ENCODE results near the gene CCR7. TPM values are rescaled to one million over a fixed set of nuclear protein-coding genes. Genes with fewer than 3 reads are reported as not detected.

CCR7 gene
- total RNA-seq, 8 experiments from 2014 or later = 0.32 to 1.6 (median 0.50) TPM; not detected in 1

GRCh38 chr17:40532520-40533253 lies 32.6 kb downstream of the CCR7 start:
- H3K27ac ChIP-seq = no peak overlapping the region
- no peak for ATAC-seq (replicated peaks in 6 of 8)
- in situ Hi-C loops (cut with MboI; ENCODE audit: low pct_unique_long_range_greater_than_20kb in 2 of 9, low sequenced_read_pairs in 9 of 9, unreplicated experiment in 9 of 9) = loop anchor here in 5 of 9 experiments (10.0 to 25.0 kb wide), 5 partner anchors 88 to 228 kb away; partner anchors contain the start of genes GJD3 (in 3 of the 5), IGFBP4 (in 2 of the 5) and RARA (in 2 of the 5)
- 20 to 82% (median 41%) methylated on average over 1 to 5 of the region's 6 CpGs for WGBS, 10 experiments
- peaks cover 0 to 7% of the 10 kb centered on the region in 2 donors for H3K4me1 ChIP-seq (replicated peaks in 1 of 2)
- H3K4me3 ChIP-seq = no peak overlapping the region

DNA sequence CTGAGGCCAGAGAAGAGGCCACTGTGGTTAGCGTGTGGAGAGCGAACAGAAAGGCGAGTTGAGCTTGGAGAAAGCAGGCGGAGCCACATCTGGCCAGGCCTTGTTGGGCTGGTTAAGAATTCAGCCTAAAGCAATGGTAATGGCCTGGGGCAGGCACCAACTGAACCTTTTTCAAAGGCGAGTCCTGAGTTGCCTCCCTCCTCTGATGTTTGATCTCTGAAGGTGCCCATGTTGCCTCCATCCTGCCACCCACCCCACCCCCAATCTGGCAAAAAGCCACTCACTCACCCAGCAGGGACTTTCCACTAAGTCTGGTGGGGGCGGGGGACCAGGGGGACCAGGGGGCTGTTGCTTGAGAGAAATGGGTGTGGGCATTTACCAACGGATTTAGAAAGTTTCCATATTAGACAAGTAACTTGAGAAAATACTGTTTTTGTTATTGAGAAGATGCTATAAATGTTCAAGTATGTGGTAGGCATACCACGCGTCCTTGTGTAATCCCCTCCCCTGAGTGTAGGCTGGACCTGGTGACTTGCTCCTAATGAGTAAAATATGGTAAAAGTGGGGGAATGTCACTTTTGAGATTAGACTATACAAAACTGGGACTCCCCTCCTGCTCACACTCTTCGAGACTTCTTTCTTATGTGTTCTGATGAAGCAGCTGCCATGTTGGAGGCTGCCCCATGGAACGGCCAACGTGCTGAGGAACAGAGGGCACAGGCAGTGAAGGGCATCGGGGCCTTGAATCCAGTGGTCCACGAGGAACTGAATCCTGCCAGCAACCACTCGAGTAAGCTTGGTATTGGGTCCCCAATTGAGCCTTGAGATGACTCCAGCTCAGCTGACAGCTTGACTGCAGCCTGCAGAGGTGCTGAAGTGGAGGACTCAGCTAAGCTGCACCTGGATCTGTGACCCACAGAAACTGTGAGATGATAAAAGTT lies 34.0 kb downstream of the CCR7 start:
- H3K4me1 ChIP-seq (replicated peaks in 1 of 2) = peaks cover 0 to 7% of the 10 kb centered on the region in 2 donors
- peak in 1 of 8 experiments; percentile 46 for ATAC-seq (replicated peaks in 6 of 8)
- H3K4me3 ChIP-seq = no peak overlapping the region
- WGBS, 10 experiments = 80 to 100% (median 89%) methylated on average over 1 to 8 of the region's 15 CpGs; no CpG with 5 or more reads in 4 of the 10 experiments
- no peak overlapping the region for H3K27ac ChIP-seq
- in situ Hi-C loops (cut with MboI; ENCODE audit: low pct_unique_long_range_greater_than_20kb in 2 of 9, low sequenced_read_pairs in 9 of 9, unreplicated experiment in 9 of 9) = loop anchor here in 5 of 9 experiments (10.0 to 25.0 kb wide), 5 partner anchors 87 to 227 kb away; partner anchors contain the start of genes GJD3 (in 3 of the 5), IGFBP4 (in 2 of the 5) and RARA (in 2 of the 5)

- Histone ChIP-seq H3K4me1 (replicated peaks in 1 of 2) (peaks cover 0 to 7% of the 10 kb centered on the region in 2 donors), H3K27ac (no peak overlapping the region), H3K4me3 (no peak overlapping the region)
- ATAC-seq (replicated peaks in 6 of 8) = no peak
- in situ Hi-C loops (cut with MboI; ENCODE audit: low pct_unique_long_range_greater_than_20kb in 2 of 9, low sequenced_read_pairs in 9 of 9, unreplicated experiment in 9 of 9) = loop anchor here in 5 of 9 experiments (10.0 to 25.0 kb wide), 5 partner anchors 86 to 226 kb away; partner anchors contain the start of genes GJD3 (in 3 of the 5), IGFBP4 (in 2 of the 5) and RARA (in 2 of the 5)
- WGBS, 10 experiments = 82 to 100% (median 100%) methylated on average over 1 to 3 of the region's 5 CpGs; no CpG with 5 or more reads in 6 of the 10 experiments
Measured at GRCh38 chr17:40530531-40530994, 34.7 kb downstream of the CCR7 start.

DNA sequence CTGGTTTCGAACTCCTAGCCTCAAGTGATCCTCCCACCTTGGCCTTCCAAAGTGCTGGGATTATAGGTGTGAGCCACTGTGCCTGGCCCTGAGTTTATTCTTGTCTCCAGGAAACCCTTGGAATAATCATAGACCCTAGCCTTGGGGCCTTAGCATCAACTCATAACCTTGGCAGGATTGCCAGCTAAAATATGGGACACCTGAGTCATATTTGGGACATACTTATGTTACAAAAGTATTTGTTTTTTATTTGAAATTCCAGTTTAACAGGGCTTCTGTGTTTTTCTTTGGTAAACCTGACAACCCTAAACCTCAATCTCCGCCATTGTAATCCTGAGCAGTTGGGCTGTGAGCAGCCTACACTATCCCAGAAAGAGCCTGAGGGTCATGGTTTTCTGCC lies 35.3 kb downstream of the CCR7 start:
- Histone ChIP-seq H3K4me1 (replicated peaks in 1 of 2) (peaks cover 0 to 7% of the 10 kb centered on the region in 2 donors), H3K4me3 (no peak overlapping the region), H3K27ac (no peak overlapping the region)
- ATAC-seq (replicated peaks in 6 of 8) = no peak
- WGBS, 10 experiments = 84 to 100% (median 96%) methylated on average over 1 to 2 of the region's 2 CpGs; no CpG with 5 or more reads in 6 of the 10 experiments
- in situ Hi-C loops (cut with MboI; ENCODE audit: low pct_unique_long_range_greater_than_20kb in 2 of 9, low sequenced_read_pairs in 9 of 9, unreplicated experiment in 9 of 9) = loop anchor here in 5 of 9 experiments (10.0 to 25.0 kb wide), 5 partner anchors 85 to 225 kb away; partner anchors contain the start of genes GJD3 (in 3 of the 5), IGFBP4 (in 2 of the 5) and RARA (in 2 of the 5)

GRCh38 chr17:40528692-40529417 lies 36.4 kb downstream of the CCR7 start:
- in situ Hi-C loops (cut with MboI; ENCODE audit: low pct_unique_long_range_greater_than_20kb in 2 of 9, low sequenced_read_pairs in 9 of 9, unreplicated experiment in 9 of 9) = loop anchor here in 3 of 9 experiments (25.0 kb wide), 2 partner anchors 92 to 167 kb away; partner anchors contain the start of genes GJD3 (in 2 of the 3) and IGFBP4 (in 1 of the 3)
- Histone ChIP-seq H3K4me1 (replicated peaks in 1 of 2) (peaks cover 0 to 7% of the 10 kb centered on the region in 2 donors), H3K4me3 (no peak overlapping the region), H3K27ac (no peak overlapping the region)
- no peak for ATAC-seq (replicated peaks in 6 of 8)
- WGBS, 10 experiments = 17 to 90% (median 81%) methylated on average over 1 to 9 of the region's 10 CpGs

DNA sequence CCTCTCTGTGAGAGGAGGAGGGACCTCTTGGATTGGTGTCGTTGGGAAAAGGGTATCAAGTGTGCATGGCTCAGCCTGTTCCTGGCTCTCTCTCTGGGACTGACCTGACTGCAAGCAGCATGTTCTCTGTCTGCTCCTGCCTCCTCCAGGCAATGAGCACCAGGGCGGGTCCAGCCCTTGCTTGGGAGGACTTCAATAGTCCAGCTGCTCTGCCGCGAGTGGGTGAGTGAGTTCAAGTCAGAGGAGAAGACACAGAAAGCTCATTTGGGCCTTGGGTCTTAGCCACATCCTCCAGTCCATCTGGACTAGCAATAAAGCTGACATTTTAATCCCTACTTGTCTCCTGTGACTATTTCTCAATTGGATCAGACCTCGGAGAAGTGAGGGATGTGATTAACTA lies 38.6 kb downstream of the CCR7 start:
- in situ Hi-C loops (cut with MboI; ENCODE audit: low pct_unique_long_range_greater_than_20kb in 2 of 9, low sequenced_read_pairs in 9 of 9, unreplicated experiment in 9 of 9) = loop anchor here in 3 of 9 experiments (25.0 kb wide), 2 partner anchors 89 to 164 kb away; partner anchors contain the start of genes GJD3 (in 2 of the 3) and IGFBP4 (in 1 of the 3)
- ATAC-seq (replicated peaks in 6 of 8) = peak in 3 of 8 experiments; percentile 16 to 84 (median 82)
- 0 to 90% (median 77%) methylated on average over 1 to 4 of the region's 5 CpGs; no CpG with 5 or more reads in 4 of the 10 experiments for WGBS, 10 experiments

DNA sequence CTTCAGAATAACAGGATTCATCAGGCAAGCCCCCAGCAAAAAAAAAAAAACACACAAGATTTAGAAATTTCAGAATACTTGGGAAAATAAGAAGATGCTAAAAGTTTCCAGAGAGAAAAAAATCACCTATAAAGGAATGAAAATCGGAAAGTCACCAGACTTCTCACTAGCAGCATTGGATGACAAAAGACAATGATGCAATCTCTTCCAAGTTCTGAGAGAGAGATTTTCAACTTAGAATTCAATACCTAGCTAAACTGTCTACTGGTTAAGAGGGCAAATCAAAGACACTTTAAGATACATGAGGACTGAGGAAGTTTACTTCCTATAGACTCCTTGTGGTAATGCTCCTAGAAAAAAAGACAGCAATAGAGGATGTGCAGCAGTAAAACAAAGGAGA lies 40.0 kb downstream of the CCR7 start:
- Histone ChIP-seq H3K27ac (no peak overlapping the region), H3K4me1 (replicated peaks in 1 of 2) (peaks cover 4 to 9% of the 10 kb centered on the region in 2 donors), H3K4me3 (no peak overlapping the region)
- 40 to 100% (median 89%) methylated on average over 1 of the region's 1 CpG; no CpG with 5 or more reads in 1 of the 10 experiments for WGBS, 10 experiments
- ATAC-seq (replicated peaks in 6 of 8) = no peak
- in situ Hi-C loops (cut with MboI; ENCODE audit: low pct_unique_long_range_greater_than_20kb in 2 of 9, low sequenced_read_pairs in 9 of 9, unreplicated experiment in 9 of 9) = loop anchor here in 3 of 9 experiments (25.0 kb wide), 2 partner anchors 88 to 163 kb away; partner anchors contain the start of genes GJD3 (in 2 of the 3) and IGFBP4 (in 1 of the 3)

More for the DNA sequence above, 38.6 kb downstream of the CCR7 start:
- no peak overlapping the region for H3K27ac ChIP-seq
- H3K4me3 ChIP-seq = no peak overlapping the region
- peaks cover 3 to 6% of the 10 kb centered on the region in 2 donors for H3K4me1 ChIP-seq (replicated peaks in 1 of 2)

DNA sequence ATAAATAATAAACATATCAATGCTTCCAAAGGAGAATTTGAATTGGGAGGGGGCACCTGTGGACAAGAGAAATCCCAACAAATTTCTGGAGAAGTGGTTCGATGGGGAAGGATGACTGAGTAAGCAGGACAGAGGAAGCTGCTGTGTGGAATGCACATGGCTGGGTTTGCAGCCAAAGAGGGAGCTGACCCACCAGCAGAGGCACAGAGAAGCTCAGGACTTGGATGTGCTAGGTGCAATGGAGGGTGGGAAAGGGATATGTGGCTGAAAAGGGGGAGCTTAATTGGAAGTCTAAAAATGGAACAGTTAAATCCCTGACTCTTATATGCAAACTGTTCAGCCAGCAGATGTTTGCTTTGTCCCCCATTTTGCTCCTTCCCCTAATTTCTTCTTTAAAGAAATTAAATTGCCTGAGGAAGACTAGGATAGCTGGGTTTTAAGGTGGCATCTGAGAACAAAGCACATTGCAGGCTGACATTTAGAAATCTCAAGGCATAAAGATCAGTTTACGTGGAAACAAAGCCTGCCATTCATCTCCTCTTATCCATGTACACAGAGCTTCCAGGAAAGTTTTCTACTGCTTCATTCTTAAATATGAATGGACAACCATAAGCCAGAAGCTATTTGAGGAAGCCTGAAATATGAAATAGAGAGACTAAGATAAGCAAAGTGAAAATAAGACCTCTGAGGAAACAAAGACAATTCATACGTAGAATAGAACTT lies 40.9 kb downstream of the CCR7 start:
- no peak overlapping the region for H3K4me3 ChIP-seq
- no peak for ATAC-seq (replicated peaks in 6 of 8)
- in situ Hi-C loops (cut with MboI; ENCODE audit: low pct_unique_long_range_greater_than_20kb in 2 of 9, low sequenced_read_pairs in 9 of 9, unreplicated experiment in 9 of 9) = no loop called here
- no peak overlapping the region for H3K27ac ChIP-seq
- peaks cover 4 to 9% of the 10 kb centered on the region in 2 donors for H3K4me1 ChIP-seq (replicated peaks in 1 of 2)
- WGBS, 10 experiments = 50 to 100% (median 79%) methylated on average over 1 to 3 of the region's 3 CpGs

DNA sequence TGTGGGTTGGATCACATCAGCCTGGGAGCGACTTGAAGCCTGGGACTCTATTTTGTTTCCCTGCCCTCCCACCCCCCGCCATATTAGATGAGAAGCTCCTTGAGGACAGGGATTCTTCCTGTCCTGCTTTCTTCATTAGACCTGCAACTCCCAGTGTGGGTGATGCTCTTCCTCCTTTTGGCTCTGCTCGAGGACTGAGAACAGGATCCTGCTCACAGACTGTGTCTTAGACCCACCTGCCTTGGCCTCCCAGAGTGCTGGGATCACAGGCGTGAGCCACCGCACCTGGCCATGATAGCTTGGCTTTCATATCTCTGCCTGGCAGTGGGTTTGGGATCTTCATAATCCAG lies 42.3 kb downstream of the CCR7 start:
- H3K27ac ChIP-seq = no peak overlapping the region
- WGBS, 10 experiments = 80 to 100% methylated on average over 1 of the region's 5 CpGs; no CpG with 5 or more reads in 8 of the 10 experiments
- H3K4me3 ChIP-seq = no peak overlapping the region
- no peak for ATAC-seq (replicated peaks in 6 of 8)
- in situ Hi-C loops (cut with MboI; ENCODE audit: low pct_unique_long_range_greater_than_20kb in 2 of 9, low sequenced_read_pairs in 9 of 9, unreplicated experiment in 9 of 9) = no loop called here
- H3K4me1 ChIP-seq (replicated peaks in 1 of 2) = peaks cover 4 to 9% of the 10 kb centered on the region in 2 donors

DNA sequence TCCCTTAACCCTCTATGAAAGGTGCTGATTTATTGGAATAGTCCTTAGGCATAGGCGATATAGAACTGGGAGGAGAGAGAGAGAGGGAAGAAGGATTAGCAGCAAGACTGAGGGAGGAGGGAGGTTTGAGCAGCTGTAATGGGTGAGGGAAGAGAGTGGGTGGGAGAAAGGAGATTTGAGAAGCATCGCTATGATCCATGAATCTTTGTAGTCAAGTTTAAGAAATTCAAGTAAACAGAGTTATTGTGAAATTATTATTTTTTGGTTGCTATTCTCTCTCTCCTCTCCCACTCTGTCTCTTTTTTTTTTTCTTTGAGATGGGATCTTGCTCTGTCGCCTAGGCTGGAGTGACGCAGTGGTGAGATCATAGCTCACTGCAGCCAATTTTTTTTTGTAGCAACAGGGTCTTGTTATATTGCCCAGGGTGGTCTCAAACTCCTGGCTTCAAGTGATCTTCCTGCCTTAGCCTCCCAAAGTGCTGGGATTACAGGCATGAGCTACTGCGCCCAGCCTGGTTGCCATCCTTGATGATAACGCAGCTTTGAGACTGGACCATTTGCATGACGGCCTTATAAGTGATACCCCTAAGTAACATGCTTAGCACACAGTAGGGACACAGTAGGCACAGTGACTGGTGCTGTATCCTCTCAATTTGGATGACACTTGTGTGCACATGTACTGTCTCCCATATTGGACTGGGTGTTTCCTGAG lies 42.9 kb downstream of the CCR7 start:
- H3K4me1 ChIP-seq (replicated peaks in 1 of 2) = peaks cover 4 to 9% of the 10 kb centered on the region in 2 donors
- ATAC-seq (replicated peaks in 6 of 8) = peak in 5 of 8 experiments; percentile 93 to 98 (median 95)
- no peak overlapping the region for H3K4me3 ChIP-seq
- H3K27ac ChIP-seq = no peak overlapping the region
- WGBS, 10 experiments = 48 to 100% (median 87%) methylated on average over 1 to 7 of the region's 7 CpGs; no CpG with 5 or more reads in 1 of the 10 experiments
- in situ Hi-C loops (cut with MboI; ENCODE audit: low pct_unique_long_range_greater_than_20kb in 2 of 9, low sequenced_read_pairs in 9 of 9, unreplicated experiment in 9 of 9) = no loop called here

- H3K27ac ChIP-seq = no peak overlapping the region
- in situ Hi-C loops (cut with MboI; ENCODE audit: low pct_unique_long_range_greater_than_20kb in 2 of 9, low sequenced_read_pairs in 9 of 9, unreplicated experiment in 9 of 9) = no loop called here
- no peak overlapping the region for H3K4me3 ChIP-seq
- peaks cover 4 to 9% of the 10 kb centered on the region in 2 donors for H3K4me1 ChIP-seq (replicated peaks in 1 of 2)
- WGBS, 10 experiments = 73 to 100% (median 87%) methylated on average over 1 to 6 of the region's 14 CpGs; no CpG with 5 or more reads in 5 of the 10 experiments
- no peak for ATAC-seq (replicated peaks in 6 of 8)
Measured at GRCh38 chr17:40520991-40521453, 44.2 kb downstream of the CCR7 start.

All from motor neuron (in vitro differentiated cells).